Measurements from ENCODE around the gene GLRX.
"Not testable (repeated sequence)": the region's sequence is repeated elsewhere in the genome, so short reads cannot be mapped to it uniquely, and the experiment has no call there.

Gene GLRX

DNA sequence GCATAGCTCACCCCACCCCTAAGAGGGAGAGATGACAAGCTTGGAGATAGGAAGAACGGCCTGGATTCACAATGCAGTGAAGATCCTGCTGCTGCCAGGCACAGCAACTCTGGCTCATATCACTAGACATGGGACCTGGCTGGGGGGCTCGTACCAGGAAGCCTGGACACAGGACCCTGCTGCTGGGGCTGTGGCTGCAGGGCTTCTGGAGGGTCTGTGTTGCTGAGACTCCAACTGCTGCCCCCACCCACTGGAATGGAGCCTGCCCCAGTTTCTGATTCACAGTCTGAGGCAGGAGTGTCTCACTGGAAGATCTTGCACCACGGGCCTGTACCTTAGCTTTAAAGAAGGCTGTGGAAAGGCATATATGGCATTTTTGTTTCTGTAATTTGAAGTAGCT, 31.0 kb upstream of the GLRX start:
- no peak for DNase-seq

DNA sequence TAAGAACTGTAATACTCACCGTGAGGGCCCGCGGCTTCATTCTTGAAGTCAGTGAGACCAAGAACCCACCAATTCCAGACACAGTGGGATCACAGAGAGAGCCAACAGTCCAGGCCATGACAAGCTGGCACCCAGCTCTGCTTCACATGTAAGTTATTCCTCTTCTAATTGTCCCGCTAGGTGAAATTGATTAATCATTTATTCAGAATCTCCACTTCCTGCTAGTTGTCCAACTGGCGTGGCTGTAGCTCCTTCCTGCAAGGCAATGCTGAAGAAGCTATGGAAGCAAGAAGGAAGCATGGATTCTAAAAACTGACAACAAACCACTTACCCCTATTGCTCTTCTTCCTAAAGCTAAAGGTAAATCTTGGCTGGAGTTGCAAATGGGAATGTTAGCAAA, 30.0 kb upstream of the GLRX start:
- DNase-seq = no peak

GRCh38 chr5:95851141-95851540, 28.6 kb upstream of the GLRX start:
- DNase-seq = not testable (repeated sequence)

DNA sequence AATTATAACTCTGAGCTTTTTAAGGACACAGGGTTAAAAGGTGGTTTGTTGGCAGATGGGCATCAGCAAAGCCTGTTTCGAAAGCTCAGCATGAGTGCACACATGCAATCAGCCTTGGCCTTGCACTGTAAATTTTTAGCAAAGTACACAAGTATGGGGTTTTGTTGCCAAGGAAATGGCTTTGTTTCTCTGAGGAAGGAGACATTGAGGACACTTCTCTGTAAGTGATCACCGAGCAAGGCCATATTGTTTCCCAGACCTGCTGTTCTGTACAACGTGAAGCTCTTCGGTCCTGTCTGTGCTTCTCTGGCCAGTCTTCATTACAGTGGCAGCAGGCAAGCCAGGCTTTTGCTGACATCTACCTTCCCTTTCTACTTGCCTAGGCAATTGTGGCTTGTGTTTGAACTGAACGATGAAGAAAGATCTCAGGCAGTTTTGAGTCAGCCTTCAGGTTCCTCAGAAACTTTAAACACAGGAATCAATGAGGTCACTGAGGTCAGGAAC, 27.9 kb upstream of the GLRX start:
- no peak for DNase-seq

DNA sequence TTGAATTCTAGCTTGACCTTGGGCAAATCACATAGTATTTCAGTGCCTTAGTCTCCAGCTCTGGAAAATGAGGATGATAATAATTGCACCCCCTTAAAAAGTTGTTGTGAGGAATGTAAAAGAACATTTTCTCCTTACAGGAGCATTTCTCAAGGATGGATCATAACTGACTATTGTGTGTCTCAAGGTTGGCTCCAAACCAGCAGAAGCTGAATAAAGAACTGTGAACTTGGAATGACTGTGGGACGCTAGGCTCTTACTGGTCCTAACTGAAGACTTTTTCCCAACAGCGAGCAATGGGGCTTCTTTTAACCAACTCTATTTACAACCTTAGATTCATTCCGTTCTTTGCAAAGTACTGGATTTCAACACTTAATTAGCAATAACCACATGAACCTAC, 26.2 kb upstream of the GLRX start:
- no peak for DNase-seq

DNA sequence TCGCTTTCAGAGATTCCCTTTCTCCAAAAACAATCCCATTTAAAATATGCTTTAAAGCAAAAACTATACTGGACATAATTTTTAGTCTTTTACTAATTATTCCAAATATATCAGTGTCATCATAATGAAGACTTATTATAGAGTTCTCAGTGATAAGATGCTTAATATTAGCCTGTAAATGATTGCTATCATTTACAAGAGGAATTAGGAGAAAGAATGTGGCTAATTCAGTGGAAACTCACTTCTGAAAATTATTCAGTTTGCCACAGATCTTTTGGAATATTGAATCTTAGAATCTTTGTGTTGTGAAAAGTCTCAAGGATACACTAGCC, 24.7 kb upstream of the GLRX start:
- DNase-seq = no peak

GRCh38 chr5:95846554-95847260, 24.2 kb upstream of the GLRX start:
- DNase-seq = peak in 47 of 56 donors; percentile 13 to 86 (median 52)

DNA sequence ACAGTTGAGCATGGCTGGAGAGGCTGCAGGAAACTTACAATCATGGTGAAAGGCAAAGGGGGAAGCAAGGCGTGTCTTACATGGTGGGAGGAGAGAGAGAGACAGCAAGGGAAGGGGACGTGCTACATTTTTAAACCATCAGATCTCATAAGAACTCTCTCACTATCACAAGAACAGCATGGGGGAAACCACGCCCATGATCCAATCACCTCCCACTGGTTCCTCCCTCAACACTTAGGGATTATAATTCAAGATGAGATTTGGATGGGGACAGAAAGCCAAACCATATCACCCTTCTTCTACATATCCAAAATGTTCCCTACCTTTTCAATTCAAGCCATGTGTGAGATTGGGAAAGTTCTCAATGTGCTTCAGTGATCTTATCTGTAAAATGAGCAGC, 22.9 kb upstream of the GLRX start:
- DNase-seq = no peak

GRCh38 chr5:95843733-95844223, 21.3 kb upstream of the GLRX start:
- peak in 1 of 56 donors; percentile 8 for DNase-seq

- DNase-seq = peak in 21 of 56 donors; percentile 3 to 54 (median 24)
These were observed 20.5 kb upstream of the GLRX start for GRCh38 chr5:95842854-95843544.

- no peak for DNase-seq
These were observed 19.6 kb upstream of the GLRX start for GRCh38 chr5:95841914-95842812.

DNA sequence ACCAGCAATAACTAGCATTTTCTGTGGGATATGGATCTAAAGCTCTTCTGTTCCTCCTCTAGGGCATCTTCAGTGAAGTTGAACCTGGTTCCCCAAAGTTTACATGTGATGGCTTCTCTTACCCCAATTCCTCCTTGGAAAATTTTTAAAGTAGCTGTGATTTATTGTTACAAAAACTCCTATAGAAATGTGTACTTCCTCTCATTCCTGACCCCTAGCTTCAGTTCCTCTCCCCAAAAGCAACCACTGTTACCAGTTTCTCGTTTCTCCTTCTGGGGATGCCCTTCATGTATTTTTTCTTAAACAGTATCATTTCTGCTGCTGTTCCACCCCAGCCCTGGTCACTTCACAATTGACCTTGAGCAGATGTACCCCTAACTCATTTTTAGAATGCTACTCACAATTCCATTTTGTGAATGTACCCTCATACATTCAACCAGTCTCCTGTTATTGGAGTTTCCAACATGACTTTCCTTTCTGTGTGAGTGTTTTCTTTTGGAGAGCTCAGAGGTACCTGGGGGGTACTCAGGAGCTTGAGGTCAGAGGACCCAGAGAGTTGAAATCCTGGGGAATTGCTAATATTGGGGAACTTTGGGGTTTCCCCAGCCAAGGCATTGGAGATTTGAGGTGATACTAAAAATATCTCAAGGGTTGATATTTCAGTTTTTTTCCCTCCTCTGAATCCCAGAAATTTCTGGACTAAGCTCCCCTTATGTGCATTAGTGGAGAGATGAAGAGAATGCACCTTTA, 18.6 kb upstream of the GLRX start:
- DNase-seq = no peak

DNA sequence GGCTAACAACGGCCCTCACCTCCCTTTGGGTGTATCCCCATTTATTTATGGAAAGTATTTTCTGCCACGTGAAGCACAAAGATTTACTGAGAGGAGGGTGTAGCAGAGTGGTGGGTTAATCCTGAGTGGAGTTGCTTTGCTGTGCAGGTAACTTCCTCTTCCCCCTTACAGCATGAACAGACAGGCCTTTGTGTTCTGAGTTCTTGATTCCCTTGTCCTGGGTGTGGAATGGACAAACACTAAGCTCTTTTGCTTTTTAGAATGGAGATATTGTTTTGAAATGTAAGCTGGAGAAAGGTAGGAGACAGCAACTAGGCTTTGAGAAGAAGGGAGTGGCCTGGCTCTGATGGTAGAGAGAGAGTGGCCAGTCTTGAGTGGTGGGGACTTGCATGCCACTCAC, 17.1 kb upstream of the GLRX start:
- no peak for DNase-seq

DNA sequence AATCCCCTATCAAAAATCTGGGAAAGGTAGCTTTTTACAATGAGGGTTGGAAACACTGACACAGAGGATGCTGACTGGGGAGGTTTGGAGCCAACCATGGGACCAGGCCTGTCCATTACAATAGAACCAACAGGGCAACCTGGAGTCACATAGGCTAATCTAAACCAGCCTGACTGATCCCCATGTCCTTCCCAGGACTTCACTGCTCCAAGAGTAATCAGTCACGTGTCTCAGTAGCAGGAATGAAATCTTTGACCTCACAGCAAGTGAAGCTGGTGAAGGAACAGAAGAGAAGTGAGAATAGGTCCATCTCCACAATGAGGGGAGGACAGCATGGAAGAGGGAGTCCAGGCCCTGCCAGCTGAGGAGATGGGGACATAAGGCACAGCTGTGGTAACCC, 16.0 kb upstream of the GLRX start:
- DNase-seq = no peak

DNA sequence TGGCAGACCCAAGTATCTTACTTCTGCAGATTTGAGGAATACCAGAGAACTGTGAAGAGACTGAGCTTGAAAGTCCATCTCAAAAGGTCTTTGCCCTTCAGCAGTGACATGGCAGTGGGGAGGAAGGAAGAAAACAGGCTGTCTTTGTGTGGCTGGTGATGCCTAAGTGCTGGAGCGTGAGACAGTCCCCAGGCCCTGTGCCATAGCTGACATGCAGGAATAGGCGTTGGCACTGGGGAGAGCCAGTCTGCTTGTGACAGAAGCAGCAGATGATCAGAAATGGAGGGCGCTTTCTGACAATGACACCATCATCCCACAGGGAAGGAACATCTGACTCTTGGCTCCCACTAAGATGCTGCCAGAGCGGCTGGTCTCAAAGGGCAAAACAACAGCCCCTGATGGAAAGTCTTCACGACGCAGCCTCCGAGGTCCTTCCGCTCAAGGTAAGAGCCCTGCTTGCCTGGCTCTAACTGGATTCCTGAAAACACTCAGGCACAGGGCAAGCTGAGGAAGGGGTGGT, 15.5 kb upstream of the GLRX start:
- peak in 40 of 56 donors; percentile 6 to 74 (median 46) for DNase-seq

- DNase-seq = peak in 1 of 56 donors; percentile 9
These were observed 15.0 kb upstream of the GLRX start for GRCh38 chr5:95837492-95837891.

DNA sequence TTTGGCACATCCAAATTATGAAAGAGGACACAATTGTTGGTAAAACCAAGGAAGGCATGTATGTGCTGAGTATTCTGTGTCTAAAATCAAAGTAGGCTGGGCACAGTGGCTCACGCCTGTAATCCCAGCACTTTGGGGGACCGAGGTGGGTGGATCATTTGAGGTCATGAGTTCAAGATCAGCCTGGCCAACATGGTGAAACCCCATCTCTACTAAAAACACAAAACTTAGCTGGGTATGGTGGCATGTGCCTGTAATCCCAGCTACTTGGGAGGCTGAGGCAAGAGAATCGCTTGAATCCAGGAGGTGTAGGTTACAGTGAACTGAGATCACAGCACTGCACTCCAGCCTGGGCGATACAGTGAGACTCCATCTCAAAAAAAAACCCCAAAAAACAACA, 14.4 kb upstream of the GLRX start:
- not testable (repeated sequence) for DNase-seq

- no peak for DNase-seq
These were observed 14.0 kb upstream of the GLRX start for GRCh38 chr5:95836544-95836943.

DNA sequence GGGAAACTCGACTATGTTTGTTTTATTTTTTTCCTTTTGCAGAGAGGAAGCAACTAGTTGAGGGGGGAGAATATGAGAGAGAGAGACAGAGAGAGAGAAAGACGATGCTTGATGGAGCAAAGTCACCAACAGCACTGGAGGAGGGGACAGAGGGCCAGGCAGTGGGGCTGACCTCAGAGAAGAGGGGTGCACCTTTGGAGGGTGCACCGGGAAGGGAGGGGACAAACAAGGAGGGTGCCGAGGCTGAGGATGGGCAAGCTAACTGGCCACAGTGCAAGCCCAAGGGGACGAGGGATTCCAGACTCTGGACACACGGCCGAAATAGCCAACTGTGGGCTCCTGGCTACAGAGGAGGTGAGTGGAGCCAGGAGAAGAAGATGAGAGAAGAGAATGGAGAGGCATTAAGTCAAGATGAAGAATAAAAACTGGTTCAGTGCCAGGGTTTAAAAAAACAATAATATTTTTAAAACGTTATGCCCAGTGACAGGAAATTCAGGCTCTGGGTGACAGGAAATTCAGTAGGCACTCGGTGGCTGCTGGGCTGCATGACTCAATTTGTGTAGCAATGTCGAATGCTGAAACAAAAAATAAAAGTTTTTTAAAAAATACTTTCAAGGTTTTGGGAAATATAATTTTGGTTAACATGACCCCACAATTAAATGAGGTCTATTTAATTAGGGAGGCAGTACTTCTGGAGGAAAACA, 13.3 kb upstream of the GLRX start:
- DNase-seq = no peak

DNA sequence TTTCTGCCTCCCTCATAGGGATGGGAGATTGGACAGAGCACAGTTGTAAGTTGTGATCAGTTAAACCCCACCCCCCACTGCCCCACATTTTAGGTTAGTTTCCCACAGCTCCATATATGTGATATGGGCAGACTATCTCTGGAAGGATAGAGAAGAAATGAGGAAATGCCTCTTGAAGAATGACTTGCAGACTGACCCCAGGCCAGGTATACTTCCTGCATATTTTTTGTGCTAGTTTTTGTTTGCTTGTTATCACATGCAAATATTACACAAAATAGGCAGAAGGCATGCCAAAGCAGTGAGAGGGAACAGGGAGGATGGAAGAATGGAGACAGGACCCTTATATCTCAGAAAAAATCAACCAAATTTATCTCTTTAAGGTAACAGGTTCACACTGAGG, 10.1 kb upstream of the GLRX start:
- no peak for DNase-seq
